Stimulated activated CD4-positive, alpha-beta T cell treated with anti-CD3 and anti-CD28 coated beads, Interleukin-2, amount 100 ng/mL, for 48 hours (primary cell): ENCODE measurements around the gene AGBL1.

Experiments used
- DNase-seq, 2 donors: peaks; one replicate each; pipeline ENCODE4 v3.0.0-alpha.2; 2020

The AGBL1 gene

DNA sequence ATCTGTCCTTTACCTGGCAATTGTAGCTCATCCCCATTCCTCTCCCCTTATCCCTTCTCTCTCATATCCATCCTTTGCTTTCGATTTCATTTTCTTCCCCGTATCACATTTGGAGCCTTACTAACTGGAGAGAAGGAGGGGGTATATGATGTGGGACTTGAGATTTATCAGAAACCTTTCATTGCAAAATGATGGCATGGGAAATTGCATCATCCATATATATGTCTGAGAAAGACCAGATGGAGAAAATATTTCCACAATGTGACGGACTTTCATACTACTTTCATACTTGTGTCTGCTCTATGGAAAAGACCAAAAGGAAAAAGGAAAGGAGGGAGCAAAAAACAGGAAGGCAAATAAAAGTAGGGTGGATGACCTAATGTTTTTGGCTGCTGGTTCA lies 675.2 kb downstream of the AGBL1 start:
- no peak for DNase-seq

- no peak for DNase-seq
Measured at GRCh38 chr15:86756688-86757087, 677.0 kb downstream of the AGBL1 start.

- DNase-seq = no peak
Measured at GRCh38 chr15:86759800-86760523, 680.3 kb downstream of the AGBL1 start.

- DNase-seq = no peak
Measured at GRCh38 chr15:86762874-86763273, 683.2 kb downstream of the AGBL1 start.

- DNase-seq = no peak
Measured at GRCh38 chr15:86764021-86764420, 684.4 kb downstream of the AGBL1 start.

DNA sequence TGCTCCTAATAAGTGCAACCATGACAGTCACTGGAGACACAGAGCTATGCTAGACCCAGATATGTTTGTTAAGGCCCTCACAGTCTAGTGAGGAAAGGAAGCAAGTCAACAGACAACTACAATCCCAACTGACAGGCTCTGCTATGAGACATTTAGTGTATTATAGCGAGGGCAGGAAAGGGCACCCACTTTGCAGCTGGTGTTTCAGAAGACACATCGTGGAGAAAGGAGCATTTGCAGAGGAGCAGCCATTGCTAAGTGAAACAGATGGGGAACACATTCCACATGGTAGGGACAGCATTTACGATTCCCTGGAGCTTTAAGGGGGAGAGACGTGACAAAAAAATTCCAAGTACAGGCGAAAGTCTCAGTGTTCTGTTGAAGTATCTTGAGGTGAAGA lies 685.6 kb downstream of the AGBL1 start:
- DNase-seq = no peak

GRCh38 chr15:86772369-86773059 lies 692.8 kb downstream of the AGBL1 start:
- DNase-seq = no peak

DNA sequence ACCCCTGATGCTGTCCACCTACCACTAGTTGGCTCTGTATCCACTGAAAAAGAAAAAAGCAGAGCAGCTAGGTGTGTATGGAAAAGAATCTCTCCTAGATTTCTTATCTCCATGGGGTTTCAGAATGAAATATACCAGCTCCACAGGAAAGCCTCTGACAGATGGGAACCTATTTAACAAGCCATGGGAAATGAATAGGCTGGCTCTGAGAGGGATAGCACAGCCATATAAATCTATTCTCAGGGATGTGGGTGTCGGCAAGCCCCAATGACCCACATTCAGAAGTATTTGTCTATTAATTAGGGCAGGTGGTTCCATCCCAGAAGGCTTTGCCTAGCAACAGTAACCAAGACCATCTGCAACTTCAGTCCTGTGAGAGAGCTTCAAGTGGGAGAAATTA lies 694.1 kb downstream of the AGBL1 start:
- DNase-seq = no peak

DNA sequence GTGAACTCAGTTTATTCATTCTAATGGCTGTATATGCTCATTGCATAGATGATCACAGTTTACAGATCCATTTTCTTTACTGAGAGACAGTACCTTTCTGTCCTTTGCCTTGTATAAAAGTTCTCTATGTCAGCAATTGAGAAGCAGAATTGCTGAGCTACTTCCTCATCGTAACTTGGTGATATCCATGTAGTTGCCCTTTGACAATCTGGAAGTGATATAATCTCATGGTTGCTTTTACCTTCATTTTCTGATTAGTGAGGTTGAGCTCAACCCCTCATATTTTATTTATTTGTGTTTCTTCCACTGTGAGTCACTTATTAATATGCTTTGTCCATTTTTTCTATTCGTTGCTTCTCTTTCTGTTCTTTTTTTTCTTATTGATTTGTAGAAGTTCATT lies 696.5 kb downstream of the AGBL1 start:
- no peak for DNase-seq

- DNase-seq = no peak
Measured at GRCh38 chr15:86796521-86796920, 716.9 kb downstream of the AGBL1 start.

GRCh38 chr15:86797135-86797534 lies 717.5 kb downstream of the AGBL1 start:
- no peak for DNase-seq

- DNase-seq = no peak
Measured at GRCh38 chr15:86799226-86799625, 719.6 kb downstream of the AGBL1 start.

- no peak for DNase-seq
Measured at GRCh38 chr15:86802244-86802643, 722.6 kb downstream of the AGBL1 start.

DNA sequence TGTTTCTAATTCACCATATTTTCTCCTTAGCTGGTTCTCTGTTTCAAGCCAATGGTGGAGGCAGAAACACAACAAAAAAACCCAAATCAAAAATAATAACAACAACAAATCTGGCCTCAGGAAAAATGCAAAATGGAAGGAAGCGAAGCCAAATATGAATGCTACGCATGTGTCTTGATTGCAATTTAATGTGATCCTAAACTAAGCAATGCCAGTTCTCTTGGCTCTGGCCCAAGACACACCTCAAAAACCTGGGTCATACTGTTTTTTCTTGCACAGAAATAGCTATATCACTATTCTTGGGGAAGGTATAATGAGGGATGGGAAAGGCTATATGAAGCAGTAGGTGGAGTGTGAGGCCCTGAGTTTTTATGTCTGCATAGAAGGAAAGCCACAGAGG lies 724.7 kb downstream of the AGBL1 start:
- DNase-seq = no peak

- DNase-seq = no peak
Measured at GRCh38 chr15:86810329-86810728, 730.7 kb downstream of the AGBL1 start.

DNA sequence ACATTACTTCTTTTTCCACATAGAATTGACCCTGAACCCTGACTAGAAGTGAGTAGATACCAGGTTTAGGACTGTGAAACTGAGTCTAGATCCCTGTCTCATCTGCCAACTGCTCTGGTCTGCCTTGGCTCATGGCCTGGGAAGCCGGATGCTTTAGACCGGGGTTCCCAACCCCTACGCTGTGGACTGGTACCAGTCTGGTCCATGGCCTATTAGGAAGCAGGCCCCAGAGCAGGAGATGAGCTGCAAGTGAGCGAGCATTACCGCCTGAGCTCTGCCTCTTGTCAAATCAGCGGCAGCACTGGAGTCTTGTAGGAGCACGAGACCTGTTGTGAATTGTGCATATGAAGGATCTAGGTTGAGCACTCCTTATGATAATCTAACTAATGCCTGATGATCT lies 734.2 kb downstream of the AGBL1 start:
- no peak for DNase-seq

DNA sequence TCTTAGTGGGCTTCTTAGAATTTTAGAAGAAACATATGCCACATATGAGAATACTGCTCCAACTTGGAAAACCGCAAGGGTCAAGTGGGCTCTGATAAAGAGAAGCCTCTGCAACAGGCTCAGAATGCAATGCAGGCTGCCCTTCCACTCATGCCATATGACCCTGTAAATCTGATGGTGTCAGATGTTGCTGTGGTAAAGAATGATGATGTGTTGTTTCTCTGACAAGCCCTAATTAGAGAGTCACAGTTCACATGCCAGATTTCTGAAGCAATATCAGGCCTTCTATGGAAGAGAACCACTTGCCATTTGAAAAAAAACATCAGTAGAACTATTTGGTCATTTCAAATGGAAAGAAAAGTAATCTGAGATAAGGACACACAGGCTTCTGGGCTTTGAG lies 749.6 kb downstream of the AGBL1 start:
- DNase-seq = no peak

DNA sequence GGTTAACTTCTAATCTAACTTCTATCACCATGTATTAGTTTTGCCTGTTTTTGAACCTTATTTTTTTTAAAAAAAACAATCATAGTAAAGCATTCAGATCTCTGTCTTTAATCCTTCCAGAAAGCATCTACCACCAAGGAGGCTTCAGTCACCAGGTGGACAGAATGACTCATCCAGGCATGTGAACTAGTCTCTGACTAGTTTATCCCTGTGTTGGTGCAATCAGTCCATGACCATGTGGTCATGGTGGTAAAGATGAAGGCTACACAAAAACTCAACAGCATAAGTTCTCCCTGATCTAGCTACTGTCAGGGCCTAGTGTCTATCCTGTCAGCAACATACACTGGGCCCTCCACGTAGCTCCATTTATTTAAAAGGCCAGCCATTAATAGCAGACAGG lies 750.6 kb downstream of the AGBL1 start:
- no peak for DNase-seq

DNA sequence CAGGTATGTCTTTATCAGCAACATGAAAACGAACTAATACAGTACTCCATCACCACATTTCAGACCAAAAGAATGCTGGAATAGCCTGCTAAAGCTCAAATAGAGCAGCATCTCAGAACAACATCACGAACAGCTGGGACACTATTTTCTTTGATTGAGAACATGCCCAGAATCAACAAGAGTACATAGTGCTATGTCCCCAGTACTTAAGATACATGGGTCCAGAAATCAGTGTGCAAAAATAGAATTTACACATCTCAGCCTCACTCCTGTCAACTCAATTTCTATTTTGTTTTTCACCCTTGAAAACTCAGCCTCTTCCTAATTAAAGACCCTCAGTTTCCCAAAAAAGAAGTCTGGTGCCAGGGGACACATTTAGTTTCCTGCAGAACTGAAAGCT lies 753.9 kb downstream of the AGBL1 start:
- no peak for DNase-seq

DNA sequence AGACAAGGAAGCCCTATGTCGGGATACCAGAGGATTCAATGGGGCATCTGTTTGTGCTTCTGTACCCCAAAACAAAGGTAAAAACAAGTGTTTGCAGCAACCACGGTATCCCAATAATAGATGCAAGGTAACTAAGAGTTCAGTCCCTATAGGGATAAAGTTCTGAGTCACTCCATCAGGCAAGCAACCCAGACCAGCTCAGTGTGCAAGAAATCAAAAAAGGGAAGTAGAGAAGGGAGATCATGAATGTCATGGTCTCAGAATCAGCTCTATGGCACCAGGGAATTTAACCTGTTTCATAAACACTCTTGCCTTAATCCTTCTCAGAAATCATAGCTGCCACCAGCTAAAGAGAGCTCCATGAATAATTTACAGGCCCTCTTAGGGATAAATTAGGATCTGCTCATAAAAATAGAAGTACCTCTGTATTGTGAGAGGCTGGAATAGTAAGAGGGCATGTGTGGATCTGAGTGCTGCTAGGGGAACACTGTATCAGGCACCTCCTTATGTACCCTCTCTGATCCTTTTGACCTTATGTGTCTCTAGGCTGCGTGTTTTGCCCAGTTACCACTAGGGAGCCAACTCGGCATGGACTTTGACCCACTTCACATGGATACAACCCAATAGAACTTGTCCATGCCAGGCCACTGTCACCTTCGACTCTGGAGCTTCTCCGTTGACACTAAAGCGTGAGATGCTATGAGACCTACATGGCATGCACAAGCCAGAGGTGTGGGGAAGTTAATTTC lies 754.6 kb downstream of the AGBL1 start:
- DNase-seq = no peak

GRCh38 chr15:86837294-86838061 lies 757.8 kb downstream of the AGBL1 start:
- no peak for DNase-seq

DNA sequence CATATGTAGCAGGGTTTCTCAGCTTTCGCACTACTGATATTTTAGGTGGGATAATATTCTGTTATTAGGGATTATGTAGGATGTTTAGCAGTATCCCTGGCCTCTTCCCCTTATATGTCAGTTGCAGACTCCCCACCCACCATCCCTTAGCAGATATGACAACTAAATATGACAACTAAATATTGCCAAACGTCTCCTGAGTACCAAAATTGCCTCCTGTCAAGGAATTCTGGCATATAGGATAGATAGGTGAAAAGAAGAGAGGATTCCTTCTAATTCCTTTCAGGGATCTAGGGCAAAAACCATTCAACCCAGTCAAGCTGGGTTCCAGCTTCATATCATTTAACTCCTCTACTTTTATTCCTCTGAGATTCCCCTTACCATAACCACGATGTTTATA lies 759.8 kb downstream of the AGBL1 start:
- no peak for DNase-seq

- no peak for DNase-seq
Measured at GRCh38 chr15:86840996-86841395, 761.3 kb downstream of the AGBL1 start.
